ENCODE results near the gene DDX39B. TPM values are rescaled to one million over a fixed set of nuclear protein-coding genes. Genes with fewer than 3 reads are reported as not detected.

Gene DDX39B
- total and polyA plus RNA-seq, 2 of the 8 experiments (the other 6 are each of a cell fraction or from before 2014, with no cell fraction given): 780 to 1,164 TPM

- Histone ChIP-seq H3K14ac (ENCODE audit: insufficient read length) (no peak overlapping the region), H3K23ac (ENCODE audit: insufficient read length) (no peak overlapping the region), H2BK5ac (ENCODE audit: low read depth, low read length) (no peak overlapping the region), H2BK12ac (ENCODE audit: low read depth, low read length) (no peak overlapping the region), H3K27ac (ENCODE audit: low read depth, low read length) (no peak overlapping the region), H2BK20ac (ENCODE audit: low read length) (no peak overlapping the region), H2BK120ac (replicated peaks; ENCODE audit: low read depth, low read length) (no peak overlapping the region), H3K79me1 (ENCODE audit: low read depth, low read length) (no peaks in the 10 kb centered on the region), H4K5ac (ENCODE audit: insufficient read length, low read depth, low read length) (no peak overlapping the region), H3K4me2 (ENCODE audit: insufficient read depth in 1 of 2, low read depth in 2 of 2, low read length in 2 of 2) (no peak overlapping the region), H4K91ac (replicated peaks; ENCODE audit: insufficient read length, low read length) (no peak overlapping the region), H2AK5ac (ENCODE audit: low read depth, low read length) (no peak overlapping the region), H3K9me3 (ENCODE audit: insufficient read depth in 2 of 2, low read depth in 1 of 2, low read length in 1 of 2) (no peaks in the 10 kb centered on the region), H3K36me3 (ENCODE audit: control insufficient read depth in 2 of 4, insufficient read depth in 4 of 4, low read length in 3 of 4) (no peaks in the 10 kb centered on the region), H3K18ac (ENCODE audit: extremely low read depth, low read length) (no peak overlapping the region), H2AFZ (ENCODE audit: low read length) (no peak overlapping the region), H3K79me2 (ENCODE audit: control insufficient read depth in 1 of 2, insufficient read depth in 2 of 2, low read length in 2 of 2) (no peaks in the 10 kb centered on the region), H3K9ac (replicated peaks in 1 of 4; ENCODE audit: extremely low read depth in 1 of 4, low read depth in 3 of 4, low read length in 3 of 4) (no peak overlapping the region), H3K4ac (replicated peaks; ENCODE audit: insufficient read length, low read depth, low read length) (no peak overlapping the region), H4K8ac (ENCODE audit: extremely low read depth, insufficient read depth, low read length) (no peak overlapping the region), H3K23me2 (ENCODE audit: low read depth, low read length) (no peaks in the 10 kb centered on the region), H3K4me1 (replicated peaks in 1 of 4; ENCODE audit: control insufficient read depth in 3 of 4, insufficient read depth in 4 of 4, low read length in 3 of 4) (no peaks in the 10 kb centered on the region), H3K4me3 (ENCODE audit: extremely low read depth in 1 of 4, insufficient read depth in 2 of 4, low read depth in 3 of 4, low read length in 4 of 4) (no peak overlapping the region), H3K27me3 (replicated peaks in 1 of 4; ENCODE audit: control insufficient read depth in 3 of 4, extremely low read depth in 1 of 4, insufficient read depth in 3 of 4, low read length in 3 of 4) (no peaks in the 10 kb centered on the region), H3K56ac (replicated peaks; ENCODE audit: insufficient read length, low read depth, low read length) (no peak overlapping the region), H4K20me1 (replicated peaks in 1 of 2; ENCODE audit: control insufficient read depth in 1 of 2, insufficient read depth in 2 of 2, low read length in 2 of 2) (no peaks in the 10 kb centered on the region), H2BK15ac (ENCODE audit: low read length) (no peak overlapping the region)
- no peak for DNase-seq (ENCODE audit: low read depth in 1 of 2, low spot score in 2 of 2)
- CTCF ChIA-PET (ENCODE audit: partially characterized antibody): interaction anchor here (0.6 kb wide), 1 partner anchor 9 kb away, joined by 3 read pairs; no protein-coding TSS in a partner anchor
- FAIRE-seq: no peak
- TF ChIP-seq TCF12 (IDR thresholded peaks at IDR 0.05; ENCODE audit: low read depth, low read length) (no peak), SP2 (IDR thresholded peaks at IDR 0.05; ENCODE audit: low read length) (no peak), CBX8 (IDR thresholded peaks at IDR 0.05; ENCODE audit: borderline replicate concordance, low read depth, low read length) (no peak), CHD2 (IDR thresholded peaks at IDR 0.05; ENCODE audit: low read length) (no peak), EZH2 (IDR thresholded peaks at IDR 0.05; ENCODE audit: low read depth, low read length, severe bottlenecking) (no peak), POLR2A (IDR thresholded peaks at IDR 0.05; ENCODE audit: control extremely low read depth in 1 of 2, low read depth in 2 of 2, low read length in 2 of 2) (no peak), PHF8 (conservative IDR thresholded peaks at IDR 0.05; ENCODE audit: low read depth, low read length) (no peak), RBBP5 (IDR thresholded peaks at IDR 0.05; ENCODE audit: borderline replicate concordance, low read depth, low read length) (no peak), CREB1 (IDR thresholded peaks at IDR 0.05) (no peak), RFX5 (IDR thresholded peaks at IDR 0.05; ENCODE audit: borderline replicate concordance, low read depth, low read length) (no peak), ASH2L (IDR thresholded peaks at IDR 0.05; ENCODE audit: low read length) (no peak), NRF1 (IDR thresholded peaks at IDR 0.05; ENCODE audit: low read depth, low read length) (no peak), CTBP2 (IDR thresholded peaks at IDR 0.05; ENCODE audit: borderline replicate concordance, insufficient read depth, insufficient read length, low read length) (no peak), POU5F1 (IDR thresholded peaks at IDR 0.05; ENCODE audit: low read depth, low read length) (no peak), MAFK (IDR thresholded peaks at IDR 0.05; ENCODE audit: low read depth, low read length) (no peak)
- POLR2A ChIA-PET (ENCODE audit: partially characterized antibody): interaction anchor here (0.9 to 18.4 kb wide), 3 partner anchors 10 to 101 kb away, joined by 3 to 428 read pairs (median 16); partner anchors contain the start of genes ATP6V1G2, DDX39B and NFKBIL1
- 83% methylated on average over 3 of the region's 3 CpGs; no CpG with 5 or more reads in 1 of the 2 experiments for WGBS, 2 experiments (ENCODE audit: extremely low coverage in 1 of 2, insufficient coverage in 1 of 2, insufficient read length in 1 of 2, insufficient replicate concordance in 2 of 2, low coverage in 1 of 2, low lambda C conversion rate in 2 of 2, missing lambda C conversion rate in 1 of 2)
These were observed 20.0 kb downstream of the DDX39B start for GRCh38 chr6:31521835-31522234.

Measured in H1 (cell line).